ENCODE data around the gene PBOV1.

The PBOV1 gene

GRCh38 chr6:138204792-138205384, 13.4 kb downstream of the PBOV1 start:
- no peak for DNase-seq (ENCODE audit: low spot score)

- DNase-seq (ENCODE audit: low spot score): no peak
These were observed 14.0 kb downstream of the PBOV1 start for GRCh38 chr6:138204303-138204702.

GRCh38 chr6:138203315-138203714, 15.0 kb downstream of the PBOV1 start:
- DNase-seq (ENCODE audit: low spot score): no peak

GRCh38 chr6:138201836-138202235, 16.5 kb downstream of the PBOV1 start:
- no peak for DNase-seq (ENCODE audit: low spot score)

- no peak for DNase-seq (ENCODE audit: low spot score)
These were observed 19.7 kb downstream of the PBOV1 start for GRCh38 chr6:138198430-138199091.

- no peak for DNase-seq (ENCODE audit: low spot score)
These were observed 20.7 kb downstream of the PBOV1 start for GRCh38 chr6:138197570-138197969.

- no peak for DNase-seq (ENCODE audit: low spot score)
These were observed 22.1 kb downstream of the PBOV1 start for GRCh38 chr6:138196122-138196738.

GRCh38 chr6:138194287-138194686, 24.0 kb downstream of the PBOV1 start:
- no peak for DNase-seq (ENCODE audit: low spot score)

- DNase-seq (ENCODE audit: low spot score): no peak
These were observed 29.9 kb downstream of the PBOV1 start for GRCh38 chr6:138188278-138188941.

GRCh38 chr6:138187156-138187555, 31.1 kb downstream of the PBOV1 start:
- DNase-seq (ENCODE audit: low spot score): no peak

- no peak for DNase-seq (ENCODE audit: low spot score)
These were observed 34.1 kb downstream of the PBOV1 start for GRCh38 chr6:138184230-138184629.

GRCh38 chr6:138183790-138184134, 34.5 kb downstream of the PBOV1 start:
- no peak for DNase-seq (ENCODE audit: low spot score)

GRCh38 chr6:138182939-138183789, 35.1 kb downstream of the PBOV1 start:
- no peak for DNase-seq (ENCODE audit: low spot score)

- DNase-seq (ENCODE audit: low spot score): no peak
These were observed 41.5 kb downstream of the PBOV1 start for GRCh38 chr6:138176652-138177232.

- DNase-seq (ENCODE audit: low spot score): no peak
These were observed 42.7 kb downstream of the PBOV1 start for GRCh38 chr6:138175596-138175995.
